Ovary (tissue), 3 donors: Measurements from ENCODE around the gene GOLGA3.

Experiments used
- POLR2A ChIP-seq: fragments of 450-650 bp; IDR thresholded peaks from one replicate; pipeline ENCODE4 v1.6.1; 2017; ENCODE audit warnings: antibody characterized with exemption, mild to moderate bottlenecking, moderate library complexity
- TF ChIP-seq, protein P1 (sequence below), 3 donors: fragments of 450-650 bp in 2 of 3; fragments of 200-600 bp in 1 of 3; IDR thresholded peaks; one replicate each; pipeline versions ENCODE4 v1.5.1 to v1.8.0; 2016 to 2022; ENCODE audit warnings: antibody characterized with exemption in 3 of 3, mild to moderate bottlenecking in 1 of 3
- donor health status: DM: no; HTN: no; CAD: no.

DNA sequence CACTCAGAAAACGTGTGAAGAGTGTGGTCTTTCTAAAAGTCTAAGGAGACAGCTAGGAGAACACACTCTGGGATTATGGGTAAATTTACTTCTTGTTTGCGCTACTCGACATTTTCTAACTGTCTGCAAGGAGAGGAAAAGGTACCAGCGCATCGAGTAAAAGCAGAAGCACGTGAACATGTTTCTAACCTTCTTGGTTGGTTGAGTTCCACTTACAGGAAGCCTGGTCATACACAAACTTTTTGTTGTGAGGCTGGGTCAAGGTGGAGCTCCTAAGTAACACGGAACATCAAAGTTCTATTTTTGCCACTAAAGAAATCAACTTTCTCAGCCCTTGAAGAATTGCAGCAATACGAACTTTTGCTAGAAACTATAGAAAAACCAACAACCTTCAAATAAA is 87.0 kb downstream of the GOLGA3 start:
- TF ChIP-seq, protein P1, sequence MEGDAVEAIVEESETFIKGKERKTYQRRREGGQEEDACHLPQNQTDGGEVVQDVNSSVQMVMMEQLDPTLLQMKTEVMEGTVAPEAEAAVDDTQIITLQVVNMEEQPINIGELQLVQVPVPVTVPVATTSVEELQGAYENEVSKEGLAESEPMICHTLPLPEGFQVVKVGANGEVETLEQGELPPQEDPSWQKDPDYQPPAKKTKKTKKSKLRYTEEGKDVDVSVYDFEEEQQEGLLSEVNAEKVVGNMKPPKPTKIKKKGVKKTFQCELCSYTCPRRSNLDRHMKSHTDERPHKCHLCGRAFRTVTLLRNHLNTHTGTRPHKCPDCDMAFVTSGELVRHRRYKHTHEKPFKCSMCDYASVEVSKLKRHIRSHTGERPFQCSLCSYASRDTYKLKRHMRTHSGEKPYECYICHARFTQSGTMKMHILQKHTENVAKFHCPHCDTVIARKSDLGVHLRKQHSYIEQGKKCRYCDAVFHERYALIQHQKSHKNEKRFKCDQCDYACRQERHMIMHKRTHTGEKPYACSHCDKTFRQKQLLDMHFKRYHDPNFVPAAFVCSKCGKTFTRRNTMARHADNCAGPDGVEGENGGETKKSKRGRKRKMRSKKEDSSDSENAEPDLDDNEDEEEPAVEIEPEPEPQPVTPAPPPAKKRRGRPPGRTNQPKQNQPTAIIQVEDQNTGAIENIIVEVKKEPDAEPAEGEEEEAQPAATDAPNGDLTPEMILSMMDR (IDR thresholded peaks at IDR 0.05) = no peak
- TF ChIP-seq POLR2A = no peak
